ENCODE data around the gene GCLC.
A peak's percentile ranks its signal among the peaks of the same experiment; 100 is the strongest.
"Not testable (repeated sequence)": the region's sequence is repeated elsewhere in the genome, so short reads cannot be mapped to it uniquely, and the experiment has no call there.

The GCLC gene

GRCh38 chr6:53492860-53493634 lies 51.9 kb downstream of the GCLC start:
- DNase-seq (ENCODE audit: low read depth in 2 of 2), result no peak

GRCh38 chr6:53487080-53487479 lies 57.8 kb downstream of the GCLC start:
- DNase-seq (ENCODE audit: low read depth in 2 of 2), result no peak

GRCh38 chr6:53486679-53487078 lies 58.2 kb downstream of the GCLC start:
- no peak for DNase-seq (ENCODE audit: low read depth in 2 of 2)

- peak; percentile 6 to 27 for DNase-seq (ENCODE audit: low read depth in 2 of 2)
Observed at GRCh38 chr6:53484476-53485280, 60.2 kb downstream of the GCLC start.

GRCh38 chr6:53483423-53484353 lies 61.2 kb downstream of the GCLC start:
- no peak for DNase-seq (ENCODE audit: low read depth in 2 of 2)

- DNase-seq (ENCODE audit: low read depth in 2 of 2), result no peak
Observed at GRCh38 chr6:53481323-53481722, 63.6 kb downstream of the GCLC start.

- not testable (repeated sequence) for DNase-seq (ENCODE audit: low read depth in 2 of 2)
Observed at GRCh38 chr6:53480774-53481173, 64.1 kb downstream of the GCLC start.

GRCh38 chr6:53479871-53480270 lies 65.0 kb downstream of the GCLC start:
- no peak for DNase-seq (ENCODE audit: low read depth in 2 of 2)

- DNase-seq (ENCODE audit: low read depth in 2 of 2), result no peak
Observed at GRCh38 chr6:53476964-53477363, 67.9 kb downstream of the GCLC start.

GRCh38 chr6:53474010-53474409 lies 70.9 kb downstream of the GCLC start:
- DNase-seq (ENCODE audit: low read depth in 2 of 2), result no peak

- DNase-seq (ENCODE audit: low read depth in 2 of 2), result no peak
Observed at GRCh38 chr6:53469163-53469562, 75.7 kb downstream of the GCLC start.

- no peak for DNase-seq (ENCODE audit: low read depth in 2 of 2)
Observed at GRCh38 chr6:53466257-53466656, 78.6 kb downstream of the GCLC start.

- no peak for DNase-seq (ENCODE audit: low read depth in 2 of 2)
Observed at GRCh38 chr6:53465732-53466131, 79.2 kb downstream of the GCLC start.

- DNase-seq (ENCODE audit: low read depth in 2 of 2), result no peak
Observed at GRCh38 chr6:53464927-53465460, 79.9 kb downstream of the GCLC start.

GRCh38 chr6:53464483-53464882 lies 80.4 kb downstream of the GCLC start:
- DNase-seq (ENCODE audit: low read depth in 2 of 2), result no peak

- DNase-seq (ENCODE audit: low read depth in 2 of 2), result no peak
Observed at GRCh38 chr6:53461696-53462095, 83.2 kb downstream of the GCLC start.

GRCh38 chr6:53461041-53461656 lies 83.8 kb downstream of the GCLC start:
- DNase-seq (ENCODE audit: low read depth in 2 of 2), result no peak

- DNase-seq (ENCODE audit: low read depth in 2 of 2), result no peak
Observed at GRCh38 chr6:53458105-53458866, 86.6 kb downstream of the GCLC start.

GRCh38 chr6:53456809-53457208 lies 88.1 kb downstream of the GCLC start:
- no peak for DNase-seq (ENCODE audit: low read depth in 2 of 2)

GRCh38 chr6:53455678-53456077 lies 89.2 kb downstream of the GCLC start:
- no peak for DNase-seq (ENCODE audit: low read depth in 2 of 2)

GRCh38 chr6:53451165-53451564 lies 93.7 kb downstream of the GCLC start:
- DNase-seq (ENCODE audit: low read depth in 2 of 2), result no peak
